Astrocyte of the hippocampus (primary cell): ENCODE data around the gene ASPRV1.
"Not testable (repeated sequence)": the region's sequence is repeated elsewhere in the genome, so short reads cannot be mapped to it uniquely, and the experiment has no call there.

Experiments used
- DNase-seq: peaks from one replicate; pipeline ENCODE4 v3.0.0; 2011; ENCODE audit warnings: low read depth, low spot score

Gene ASPRV1

DNA sequence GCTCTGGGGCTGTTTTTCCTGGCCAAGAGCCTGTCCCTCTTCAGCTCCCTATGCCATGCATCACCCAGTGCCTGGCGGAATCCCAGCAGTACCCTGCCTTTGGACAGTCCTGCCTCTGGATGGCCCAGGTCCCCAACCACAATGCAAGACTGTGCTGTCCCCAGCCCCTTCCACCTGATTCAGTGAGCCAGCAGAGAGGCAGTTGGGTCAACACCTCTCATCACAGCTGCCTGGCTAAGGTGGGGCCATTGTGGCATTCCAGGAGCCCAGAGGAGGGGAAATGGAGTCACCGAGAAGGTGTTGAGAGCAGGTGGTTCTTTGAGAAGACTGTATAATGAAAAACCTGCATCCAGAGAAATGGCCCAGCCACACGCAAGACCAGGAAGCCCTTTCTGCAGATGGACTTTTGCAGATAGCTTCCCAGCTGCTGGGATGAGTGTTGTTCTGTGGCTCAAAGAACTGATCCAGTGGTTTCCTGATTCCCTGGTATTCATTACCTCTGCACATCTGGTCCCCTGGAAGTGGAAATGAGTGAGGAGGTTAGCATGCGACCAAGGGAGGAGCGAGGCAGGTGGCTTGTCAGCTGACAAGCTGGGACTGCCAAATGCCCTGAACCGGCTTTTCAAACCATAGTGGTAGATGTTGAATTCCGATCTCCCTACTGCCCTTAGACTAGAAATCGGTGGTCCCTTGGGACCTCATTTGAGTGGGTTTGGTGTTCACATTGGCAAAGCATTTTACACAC is 1.7 kb upstream of the ASPRV1 start:
- no peak for DNase-seq

DNA sequence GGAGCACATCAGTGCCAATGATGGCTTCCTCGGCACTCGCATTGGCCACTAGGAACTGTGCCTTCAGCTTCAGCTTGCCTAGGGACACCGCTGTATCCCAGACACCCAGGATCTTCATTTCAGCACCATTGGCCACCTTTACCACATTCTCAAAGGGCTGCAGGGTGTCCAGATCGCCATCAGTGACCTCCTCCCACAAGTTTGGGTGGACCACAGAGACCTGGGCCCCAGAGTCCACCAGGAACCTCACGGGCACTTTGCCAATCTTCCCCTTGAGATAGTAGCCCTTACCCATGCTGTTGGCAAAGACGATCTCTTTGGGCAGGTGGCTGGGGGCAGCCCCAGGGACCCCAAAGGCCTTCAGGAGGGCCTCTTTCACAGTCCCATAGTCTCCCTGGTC is 610 bp downstream of the ASPRV1 start:
- no peak for DNase-seq

DNA sequence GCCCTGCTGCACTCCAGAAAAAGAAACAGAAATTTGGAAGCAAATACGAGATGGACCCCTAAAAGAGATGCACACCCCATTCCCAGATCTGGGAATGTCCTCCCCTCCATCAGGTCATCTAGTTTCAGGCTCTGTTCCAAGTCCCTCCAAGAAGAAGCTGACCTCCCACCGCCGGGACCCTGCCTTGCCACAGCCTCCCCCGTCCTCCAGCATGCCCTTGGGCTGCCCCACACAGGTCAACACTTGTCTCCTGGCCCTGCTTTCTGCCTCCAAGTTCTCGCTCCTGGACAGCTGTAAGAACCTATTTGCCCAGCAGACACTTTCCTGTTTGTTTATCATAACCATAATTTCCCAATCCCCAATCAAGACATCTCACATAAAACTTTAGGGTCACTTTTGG is 2.0 kb downstream of the ASPRV1 start:
- no peak for DNase-seq

DNA sequence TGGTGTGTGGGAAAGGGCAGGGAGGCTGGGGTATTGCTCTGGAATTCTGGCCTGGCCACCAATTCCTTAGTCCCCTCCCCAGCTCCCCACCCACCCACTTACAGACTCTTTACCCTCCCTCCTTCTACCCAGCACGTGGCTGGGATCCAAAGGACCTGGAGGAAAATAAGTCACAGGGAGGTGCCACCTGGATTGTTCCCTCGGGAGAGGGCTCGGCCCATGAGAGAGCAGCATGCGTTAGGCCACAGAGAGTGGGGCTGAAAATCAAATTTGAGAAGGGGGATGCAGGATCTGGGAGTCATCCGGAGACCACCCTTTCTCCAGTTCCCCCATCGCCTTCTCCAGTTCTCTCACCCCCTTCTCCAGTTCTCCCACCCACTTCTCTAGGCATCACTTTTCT is 3.0 kb downstream of the ASPRV1 start:
- no peak for DNase-seq

DNA sequence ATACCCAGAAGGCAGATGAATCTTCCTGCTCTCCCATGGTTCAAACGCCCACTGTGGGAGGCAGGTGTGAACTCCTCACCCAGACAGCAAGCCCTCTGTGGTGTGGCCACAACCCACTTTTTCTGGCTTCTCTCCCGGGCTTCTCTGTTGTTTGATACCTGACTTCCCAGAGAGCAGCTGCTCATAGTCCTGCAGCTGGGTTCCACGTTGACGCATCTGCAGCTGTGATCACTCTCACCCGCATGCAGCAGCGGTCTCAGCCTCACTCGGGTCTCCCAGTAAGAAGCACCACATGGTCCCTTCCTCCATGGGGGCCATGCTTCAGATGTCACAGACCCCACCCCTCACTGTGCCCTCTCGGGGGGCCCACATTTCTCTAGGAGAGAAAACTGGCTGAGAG is 3.5 kb downstream of the ASPRV1 start:
- DNase-seq: no peak

DNA sequence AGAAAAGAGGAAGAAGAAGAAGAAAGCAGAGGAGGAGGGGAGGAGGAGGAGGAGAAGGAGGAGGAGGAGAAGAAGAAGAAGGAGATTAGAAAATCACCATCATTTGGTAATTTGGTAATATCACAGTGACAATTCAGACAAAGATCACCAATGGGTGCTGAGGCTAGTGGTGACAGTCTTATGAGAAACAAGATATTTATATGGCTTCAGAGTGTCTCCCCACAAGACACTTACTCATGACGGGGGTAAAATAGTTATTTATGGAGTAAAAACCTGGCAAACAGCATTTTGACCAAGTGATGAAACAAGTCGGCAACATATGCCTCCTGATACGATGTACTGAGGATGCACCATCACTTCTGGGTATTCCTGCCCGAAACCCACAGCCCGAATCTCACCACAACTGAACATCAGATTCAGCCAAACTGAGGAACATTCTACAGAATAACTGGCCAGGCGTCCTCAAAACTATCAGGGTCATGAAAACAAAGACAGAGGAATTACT is 4.9 kb downstream of the ASPRV1 start:
- DNase-seq: no peak

DNA sequence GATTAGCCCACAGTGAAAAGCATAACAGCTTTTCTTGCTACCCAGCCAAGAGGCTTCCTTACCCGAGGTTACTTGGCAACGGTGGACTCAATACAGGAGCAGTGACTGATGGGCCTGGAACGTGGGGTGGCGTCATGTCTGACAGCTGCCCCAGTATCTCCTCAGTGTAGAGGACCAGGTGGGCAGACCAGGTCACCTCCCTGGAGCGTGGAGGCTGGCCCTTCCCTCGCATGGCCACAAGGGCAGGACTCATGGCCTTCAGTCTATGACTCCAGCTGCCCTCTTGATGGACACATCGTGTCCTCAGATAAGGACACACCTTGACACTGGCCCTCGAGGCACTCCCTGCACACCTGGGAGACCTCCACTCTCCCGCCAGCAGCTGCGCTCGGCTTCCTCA is 6.4 kb downstream of the ASPRV1 start:
- DNase-seq: no peak

DNA sequence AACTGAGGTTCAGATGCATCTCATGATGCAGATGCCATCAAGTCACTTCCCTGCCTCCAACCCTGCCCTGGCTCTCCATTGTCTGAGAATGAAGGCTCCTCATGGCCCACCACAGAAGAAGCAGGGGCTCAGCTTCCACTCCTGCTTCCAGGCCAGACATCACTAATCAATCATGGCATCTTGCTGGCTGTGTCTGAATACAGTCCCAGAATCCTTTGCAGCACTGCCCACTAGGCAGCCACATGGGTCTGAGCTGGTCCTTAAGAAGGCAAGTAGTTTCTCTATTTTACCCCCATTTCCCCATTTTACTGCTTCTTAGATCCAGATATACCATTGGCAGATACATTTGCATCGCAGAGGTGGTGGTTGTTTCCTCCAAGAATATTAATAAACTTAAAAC is 7.3 kb downstream of the ASPRV1 start:
- DNase-seq: no peak

DNA sequence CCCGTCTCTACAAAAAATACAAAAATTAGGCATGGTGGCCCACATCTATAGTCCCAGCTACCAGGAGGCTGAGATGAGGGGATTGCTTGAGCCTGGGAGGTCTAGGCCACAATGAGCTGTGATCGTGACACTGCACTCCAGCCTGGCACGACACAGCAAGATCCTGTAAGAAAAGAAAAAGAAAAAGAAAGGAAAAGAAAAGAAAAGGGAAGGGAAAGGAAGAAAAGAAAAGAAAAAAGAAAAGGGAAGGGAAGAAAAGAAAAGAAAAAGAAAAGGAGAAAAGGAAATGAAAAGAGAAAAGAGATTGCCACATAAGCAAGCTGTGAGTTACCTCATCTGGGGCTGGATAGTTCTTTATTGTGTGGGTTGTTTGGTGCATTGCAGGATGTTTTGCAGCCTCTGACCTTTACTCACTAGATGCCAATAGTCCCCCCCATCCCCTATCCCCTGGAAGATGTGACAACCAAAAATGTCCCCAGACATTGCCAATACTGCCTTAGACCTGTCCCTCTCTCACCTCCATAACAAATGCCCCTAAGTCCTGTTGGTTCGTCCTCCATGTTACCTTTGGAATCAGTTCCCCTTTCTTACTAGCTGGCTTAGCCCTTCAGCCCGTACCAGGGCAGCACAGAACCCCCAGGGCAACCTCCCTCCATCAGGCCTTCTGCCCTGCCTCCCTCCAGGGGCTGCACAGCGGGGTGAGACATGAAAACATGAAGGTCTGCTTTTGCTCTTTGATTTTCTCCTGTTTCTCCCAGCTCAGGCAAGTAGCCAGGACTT is 8.9 kb downstream of the ASPRV1 start:
- no peak for DNase-seq

DNA sequence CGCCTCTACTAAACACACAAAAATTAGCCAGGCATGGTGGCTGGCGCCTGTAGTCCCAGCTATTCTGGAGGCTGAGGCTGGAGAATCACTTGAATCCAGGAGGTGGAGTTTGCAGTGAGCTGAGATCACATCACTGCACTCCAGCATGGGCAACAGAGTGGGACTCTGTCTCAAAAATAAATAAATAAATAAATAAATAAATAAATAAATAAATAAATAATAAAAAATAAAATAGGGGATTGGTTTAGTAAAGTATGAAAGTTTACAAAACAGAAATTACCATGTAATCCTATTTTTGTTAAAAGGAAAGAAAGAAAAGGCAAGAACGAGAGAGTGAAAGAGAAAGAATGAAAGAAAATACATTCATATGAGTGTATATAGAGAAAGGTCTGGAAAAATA is 10.8 kb downstream of the ASPRV1 start:
- DNase-seq: not testable (repeated sequence)

DNA sequence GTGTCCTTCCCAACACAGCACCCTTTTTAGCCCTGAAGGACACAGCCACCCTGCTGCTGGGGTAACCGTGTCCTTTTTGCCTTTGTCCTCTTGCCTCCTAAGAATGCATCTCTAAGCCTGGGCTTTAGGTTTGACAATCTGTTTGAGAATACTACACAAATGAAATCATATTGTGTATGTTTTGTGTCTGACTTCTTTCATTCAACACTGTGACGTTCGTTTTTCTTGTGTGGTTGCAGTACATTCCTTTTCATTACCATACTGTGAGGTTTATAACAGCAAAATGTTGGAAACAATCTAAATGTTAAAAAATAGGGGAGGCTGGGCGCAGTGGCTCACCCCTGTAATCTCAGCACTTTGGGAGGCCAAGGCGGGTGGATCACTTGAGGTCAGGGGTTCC is 11.2 kb downstream of the ASPRV1 start:
- DNase-seq: no peak

DNA sequence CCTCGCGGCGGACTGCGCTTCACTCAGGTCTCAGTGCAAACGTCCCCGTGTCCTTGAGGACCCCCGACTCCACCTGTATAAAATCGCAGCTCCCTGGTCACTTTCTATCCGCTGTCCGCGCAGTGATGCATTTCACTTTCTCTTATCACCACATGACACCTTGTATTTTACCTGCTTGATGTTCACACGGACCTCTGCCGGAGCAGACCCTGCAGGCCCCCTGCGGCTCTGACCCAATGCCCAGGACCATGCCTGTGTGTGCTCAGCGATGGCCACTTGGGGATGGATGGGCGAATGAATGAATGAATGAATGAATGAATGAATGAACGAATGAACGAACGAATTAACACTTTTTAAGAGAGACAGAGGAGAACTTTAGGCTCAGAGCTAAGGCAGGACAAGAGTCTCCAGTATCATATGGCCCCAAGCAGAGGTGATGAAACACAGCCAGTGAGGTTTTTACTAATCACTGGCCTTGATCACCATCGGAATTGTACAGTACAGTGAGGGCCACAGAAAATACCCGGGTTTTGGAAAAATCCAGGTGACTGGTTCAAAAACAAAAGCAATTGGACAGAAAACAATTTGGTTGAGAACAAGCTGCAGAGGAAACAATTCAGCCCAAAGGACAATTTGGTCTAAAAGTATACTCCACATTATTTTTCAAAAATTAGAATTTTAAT is 12.3 kb downstream of the ASPRV1 start:
- no peak for DNase-seq

DNA sequence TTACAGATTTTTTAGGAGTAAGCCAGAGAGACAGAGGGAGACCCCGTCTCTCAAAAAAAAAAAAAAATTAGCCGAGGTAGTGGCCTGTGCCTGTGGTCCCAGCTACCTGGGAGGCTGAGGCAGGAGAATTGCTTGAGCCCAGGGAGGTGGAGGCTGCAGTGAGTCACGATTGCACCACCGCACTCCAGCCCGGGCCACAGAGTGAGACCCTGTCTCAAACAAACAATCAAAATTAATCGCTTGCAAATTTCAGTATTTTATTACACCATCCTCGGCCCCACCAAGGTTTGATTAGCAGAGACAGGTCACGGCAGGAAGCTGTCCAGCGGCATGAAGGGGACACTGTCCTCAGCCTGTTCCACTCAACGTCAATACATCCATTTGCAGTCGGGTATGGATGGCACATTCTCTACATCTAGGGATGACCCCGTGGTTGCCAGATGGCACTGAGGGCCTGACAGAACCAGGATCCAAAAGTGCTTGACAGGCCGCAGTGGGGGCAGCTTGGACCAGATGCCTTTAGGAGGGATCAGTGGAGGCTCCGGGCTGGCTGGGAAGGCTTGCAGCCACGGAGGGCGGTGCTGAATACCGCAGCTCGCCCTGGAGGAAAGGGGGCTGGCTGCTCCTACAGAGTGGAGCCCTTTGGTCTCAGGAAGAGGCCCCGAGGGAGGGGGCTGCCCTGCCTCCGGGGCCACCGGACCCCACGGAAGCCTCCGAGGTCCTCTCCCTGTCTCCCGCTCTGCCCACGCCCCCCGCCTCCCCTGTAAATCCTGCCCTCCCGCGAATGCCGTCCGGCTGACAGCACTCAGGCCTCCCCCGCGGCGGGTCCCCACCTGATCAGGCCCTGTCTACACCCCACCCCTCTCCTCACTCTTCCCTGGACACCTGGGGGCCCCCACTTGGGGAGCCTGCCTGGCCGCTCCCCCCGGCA is 13.1 kb downstream of the ASPRV1 start:
- DNase-seq: peak; percentile 34

DNA sequence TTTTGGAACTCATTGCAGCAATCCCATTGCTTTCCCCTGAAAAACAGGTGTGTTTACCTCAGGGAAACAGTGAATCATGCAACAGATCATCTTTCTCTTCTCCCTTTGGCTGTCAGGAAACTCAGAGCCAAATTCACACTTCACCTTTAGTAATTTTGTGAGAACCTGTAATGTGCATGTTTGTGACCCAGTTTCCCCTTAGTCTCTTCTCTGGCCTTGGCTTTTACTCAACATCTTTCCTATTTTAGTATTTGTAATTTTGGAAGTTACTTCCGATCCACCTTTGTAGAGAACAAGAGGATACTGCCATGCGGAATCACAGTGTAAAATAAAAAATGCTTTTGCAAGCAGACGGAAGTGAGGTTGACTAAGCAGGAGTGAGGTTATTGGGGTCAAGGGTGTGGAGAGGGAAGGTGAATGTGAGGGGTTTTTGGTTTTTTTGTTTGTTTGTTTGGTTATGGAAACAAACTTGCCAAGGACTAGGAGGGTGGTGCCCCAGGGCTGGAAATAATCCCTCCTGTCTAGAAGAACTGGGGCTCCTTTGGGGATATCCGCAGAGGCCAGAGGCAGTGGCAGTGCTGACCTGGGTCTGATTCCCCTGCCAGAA is 14.0 kb downstream of the ASPRV1 start:
- no peak for DNase-seq

DNA sequence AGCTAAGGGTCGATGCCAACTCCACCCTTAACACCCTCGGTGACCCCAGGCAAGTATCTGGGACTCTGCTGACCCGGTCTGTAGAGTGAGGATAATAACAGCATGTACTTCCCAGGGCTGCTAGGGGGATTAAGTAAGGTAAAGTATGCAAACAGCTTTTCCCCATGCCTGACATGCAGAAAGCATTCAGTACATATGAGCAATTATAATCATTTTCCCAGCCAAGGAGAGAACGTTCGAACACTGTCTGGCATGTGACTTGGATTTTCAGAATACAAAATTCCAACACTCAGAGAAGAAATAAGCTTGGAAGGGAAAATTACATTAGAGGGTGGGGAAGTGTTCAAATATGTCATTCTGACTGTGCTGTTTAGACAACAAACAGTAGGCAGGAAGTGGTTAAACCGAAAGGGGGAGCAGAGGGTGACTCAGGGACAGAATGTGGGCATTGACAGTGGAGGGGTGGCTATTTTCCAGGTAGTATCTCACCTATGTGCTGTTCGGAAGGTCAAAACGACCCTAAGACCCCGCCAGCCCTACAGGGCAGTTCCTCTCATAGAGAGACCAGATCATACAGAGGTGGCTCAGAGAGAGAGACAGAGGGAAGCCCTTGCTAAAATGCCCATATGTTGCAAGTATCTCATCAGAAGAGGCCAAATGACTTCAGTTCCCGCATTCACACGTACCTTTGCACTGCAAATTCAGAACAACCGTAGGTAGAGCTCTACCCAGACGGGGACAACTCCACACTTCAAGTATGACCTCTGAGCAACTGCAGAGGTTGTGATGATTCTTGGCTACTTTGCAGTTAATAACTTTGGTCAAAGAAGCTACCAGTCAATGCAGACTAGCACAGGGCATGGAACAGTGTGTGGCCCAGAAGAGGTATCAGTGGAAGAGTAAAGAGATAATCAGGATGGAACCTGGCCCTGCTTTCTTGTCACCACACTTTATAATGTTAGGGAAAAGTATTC is 14.8 kb downstream of the ASPRV1 start:
- peak; percentile 72 for DNase-seq

DNA sequence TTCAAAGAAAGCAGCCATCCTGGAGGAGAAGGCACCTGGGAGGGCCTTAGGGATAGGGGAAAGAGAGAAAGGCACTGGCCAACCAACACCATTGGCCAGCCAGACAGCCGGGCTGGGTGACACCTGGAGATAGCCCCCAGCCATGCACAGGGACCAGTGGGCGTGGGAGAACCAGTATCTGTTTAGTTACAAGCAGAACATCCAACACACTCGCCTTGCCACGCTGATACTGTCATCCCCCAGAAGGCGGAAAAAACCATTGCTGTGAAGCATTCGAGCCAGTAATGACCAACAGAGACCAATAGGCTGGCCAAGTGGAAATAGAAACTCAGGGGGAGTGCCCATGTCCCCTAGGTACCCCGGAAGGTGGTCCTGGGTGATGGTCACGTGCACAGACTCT is 15.5 kb downstream of the ASPRV1 start:
- no peak for DNase-seq

DNA sequence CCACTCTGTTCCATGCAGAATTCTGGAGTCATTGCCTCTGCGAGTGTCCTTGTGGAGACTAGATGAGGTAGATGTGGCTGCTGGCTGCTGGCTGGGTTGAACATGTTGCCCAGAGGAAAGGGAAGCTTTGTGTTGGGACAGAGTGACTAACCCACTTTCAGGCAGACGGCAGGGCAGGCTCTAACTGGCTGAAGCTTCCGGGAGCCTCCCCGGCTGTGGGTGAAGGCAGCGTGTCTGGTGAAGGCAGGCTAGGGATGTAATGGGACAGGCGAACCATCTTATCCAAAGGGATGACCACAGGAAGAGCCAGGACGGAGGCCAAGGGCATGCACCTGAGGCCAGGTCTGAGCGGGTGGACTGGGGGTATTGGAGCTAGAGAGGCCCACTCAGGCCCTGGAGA is 16.0 kb downstream of the ASPRV1 start:
- peak; percentile 30 for DNase-seq

DNA sequence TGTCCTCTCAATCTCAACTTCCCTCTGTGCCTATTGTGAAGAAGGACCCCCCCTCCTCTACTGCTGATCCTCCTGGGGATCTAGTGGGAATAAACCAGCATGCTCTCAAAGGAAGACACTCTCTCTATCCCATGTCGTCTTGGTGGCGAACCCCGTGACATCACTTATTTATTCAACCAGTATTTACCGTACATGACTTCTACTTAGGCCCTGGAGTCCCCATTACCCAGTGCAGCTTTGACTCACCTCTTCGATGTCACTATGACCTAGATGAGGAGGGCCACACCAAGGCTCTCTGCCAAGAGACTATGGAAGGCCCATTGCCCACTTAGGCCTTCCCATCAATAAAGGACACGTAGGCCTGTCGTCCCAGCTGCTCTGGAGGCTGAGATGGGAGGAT is 16.7 kb downstream of the ASPRV1 start:
- no peak for DNase-seq

DNA sequence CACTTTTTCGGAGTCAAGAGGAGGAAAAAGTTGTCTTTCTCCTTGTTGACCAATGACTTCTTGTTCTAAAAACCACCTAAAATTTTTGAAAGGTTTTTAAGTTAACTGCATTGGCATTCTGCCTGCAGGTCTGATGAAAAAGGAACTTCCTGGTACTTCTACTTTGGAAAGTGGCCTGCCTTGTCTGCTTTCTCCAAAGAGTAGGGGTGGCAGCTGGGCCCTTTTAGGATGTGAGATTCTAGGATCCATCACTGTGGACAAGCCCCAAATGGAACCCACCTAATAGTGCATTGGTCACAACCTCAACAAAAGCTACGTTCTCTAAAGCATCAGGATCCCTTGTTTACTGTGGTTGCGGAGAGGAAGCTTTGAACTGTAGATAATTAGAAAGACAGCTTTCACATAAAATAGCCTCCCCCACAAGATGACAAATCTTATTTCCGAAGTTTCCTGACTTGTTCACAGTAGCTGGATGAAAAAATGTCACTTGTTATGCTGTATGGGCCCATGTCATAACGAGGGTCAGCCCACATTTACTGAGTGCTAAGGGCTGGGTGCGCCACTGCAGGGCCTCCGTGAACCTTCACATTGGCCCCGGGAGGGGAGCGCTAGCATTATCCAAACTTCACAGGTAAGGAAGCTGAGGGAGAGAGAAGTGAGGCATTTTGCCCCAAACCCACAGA is 17.4 kb downstream of the ASPRV1 start:
- DNase-seq: no peak
